ENCODE measurements around the gene ATP5ME.

- TF ChIP-seq CTCF (IDR thresholded peaks at IDR 0.05; ENCODE audit: low read depth, low read length, poor library complexity, severe bottlenecking) (no peak), EZH2phosphoT487 (IDR thresholded peaks at IDR 0.05; ENCODE audit: borderline replicate concordance, low read length) (no peak)
These were observed 17.4 kb downstream of the ATP5ME start for GRCh38 chr4:656436-657337.

Data from DOHH2 (cell line).